Neural cell (in vitro differentiated cells): ENCODE data around the gene ATP2A2. TPM values are rescaled to one million over a fixed set of nuclear protein-coding genes. Genes with fewer than 3 reads are reported as not detected.

ENCODE experiments used
- H2AFZ ChIP-seq: fragments of 200-600, 300-800 bp; sonication (generic), shearing (Covaris generic); 2 replicates; pipeline ENCODE4 v1.6.0; 2014; ENCODE audit warnings: low read depth, mild to moderate bottlenecking, antibody characterized with exemption, low read length, moderate library complexity
- H3F3A ChIP-seq: fragments of 200-600 bp; shearing (Covaris generic); 2 replicates; pipeline ENCODE4 v1.6.1; 2016; ENCODE audit warnings: mild to moderate bottlenecking, moderate library complexity, mixed read lengths, antibody characterized with exemption, low read length; ENCODE audit not compliant: insufficient read depth, poor library complexity, severe bottlenecking
- H3K27ac ChIP-seq: fragments of 200-600, 300-800 bp; sonication (generic), shearing (Covaris generic); 2 replicates; pipeline ENCODE4 v1.5.1; 2014; ENCODE audit warnings: mild to moderate bottlenecking, low read length, moderate library complexity
- H3K27me3 ChIP-seq: fragments of 300-800, 200-600 bp; sonication (generic), shearing (Covaris generic); 2 replicates; pipeline ENCODE4 v1.6.0; 2014; ENCODE audit warnings: mild to moderate bottlenecking, low read depth, low read length, moderate library complexity; ENCODE audit not compliant: insufficient read depth
- H3K36me3 ChIP-seq: fragments of 300-800, 200-600 bp; sonication (generic), shearing (Covaris generic); 2 replicates; pipeline ENCODE4 v1.5.1; 2014; ENCODE audit warnings: mild to moderate bottlenecking, antibody characterized with exemption, low read length, moderate library complexity; ENCODE audit not compliant: insufficient read depth
- H3K4me2 ChIP-seq: fragments of 300-800, 200-600 bp; sonication (generic), shearing (Covaris generic); 2 replicates; pipeline ENCODE4 v1.6.0; 2014; ENCODE audit warnings: mild to moderate bottlenecking, low read length
- H3K4me3 ChIP-seq: fragments of 300-800, 200-600 bp; sonication (generic), shearing (Covaris generic); 2 replicates; pipeline ENCODE4 v1.5.1; 2014; ENCODE audit warnings: mild to moderate bottlenecking, low read length, moderate library complexity
- H3K79me2 ChIP-seq: fragments of 200-600 bp; shearing (Covaris generic); replicated peaks from 2 replicates; pipeline ENCODE4 v1.6.0; 2014; ENCODE audit warnings: mild to moderate bottlenecking, low read length, moderate library complexity; ENCODE audit not compliant: insufficient read depth
- H3K9ac ChIP-seq: fragments of 300-800, 200-600 bp; sonication (generic), shearing (Covaris generic); 2 replicates; pipeline ENCODE4 v1.6.1; 2016; ENCODE audit warnings: mild to moderate bottlenecking, low read length, mixed read lengths
- H3K9me2 ChIP-seq: fragments of 200-600 bp; shearing (Covaris generic); 2 replicates; pipeline ENCODE4 v1.6.1; 2016; ENCODE audit warnings: mild to moderate bottlenecking, low read length, mixed read lengths; ENCODE audit not compliant: insufficient read depth
- H3K9me3 ChIP-seq: fragments of 200-600, 300-800 bp; sonication (generic), shearing (Covaris generic); 2 replicates; pipeline ENCODE4 v1.6.1; 2016; ENCODE audit warnings: mild to moderate bottlenecking, mixed run types, low read length, moderate library complexity, mixed read lengths
- H4K20me1 ChIP-seq: fragments of 200-600 bp; shearing (Covaris generic); 2 replicates; pipeline ENCODE4 v1.6.1; 2016; ENCODE audit warnings: mild to moderate bottlenecking, mixed run types; ENCODE audit not compliant: insufficient read depth
- CTCF ChIP-seq: fragments of 450-650 bp; IDR thresholded peaks from 2 replicates; pipeline ENCODE4 v1.5.1; 2014; ENCODE audit warnings: antibody characterized with exemption, mild to moderate bottlenecking, moderate library complexity; ENCODE audit not compliant: poor library complexity, severe bottlenecking
- EP300 ChIP-seq: fragments of 450-650 bp; conservative IDR thresholded peaks from 2 replicates; pipeline ENCODE4 v1.6.1; 2014; ENCODE audit warnings: antibody characterized with exemption, mild to moderate bottlenecking, moderate library complexity; ENCODE audit not compliant: poor library complexity, severe bottlenecking
- EZH2 ChIP-seq: fragments of 200-600, 300-800 bp; shearing (Covaris generic), sonication (generic); IDR thresholded peaks from 2 replicates; pipeline ENCODE4 v1.6.1; 2014; ENCODE audit warnings: antibody characterized with exemption, low read length, borderline replicate concordance, mild to moderate bottlenecking; ENCODE audit not compliant: insufficient read depth, poor library complexity, severe bottlenecking
- MXI1 ChIP-seq: fragments of 450-650 bp; conservative IDR thresholded peaks from 2 replicates; pipeline ENCODE4 v1.6.1; 2014; ENCODE audit warnings: antibody characterized with exemption, mild to moderate bottlenecking; ENCODE audit not compliant: poor library complexity, severe bottlenecking
- POLR2AphosphoS5 ChIP-seq: IDR thresholded peaks from 2 replicates; pipeline ENCODE4 v1.6.1; 2012
- RAD21 ChIP-seq: fragments of 450-650 bp; conservative IDR thresholded peaks from 2 replicates; pipeline ENCODE4 v1.6.1; 2014; ENCODE audit warnings: antibody characterized with exemption, mild to moderate bottlenecking, moderate library complexity
- REST ChIP-seq: IDR thresholded peaks from 2 replicates; pipeline ENCODE4 v1.6.1; 2012; ENCODE audit warnings: borderline replicate concordance
- SMC3 ChIP-seq: fragments of 450-650 bp; conservative IDR thresholded peaks from 2 replicates; pipeline ENCODE4 v1.6.1; 2014; ENCODE audit warnings: antibody characterized with exemption, mild to moderate bottlenecking, moderate library complexity; ENCODE audit not compliant: poor library complexity
- TAF1 ChIP-seq: IDR thresholded peaks from 2 replicates; pipeline ENCODE4 v1.6.1; 2012; ENCODE audit warnings: low read depth
- polyA plus RNA-seq: library from polyadenylated mRNA; depleted of rRNA; stranded (reverse); fragments of >200 nt; gene quantifications from 2 replicates; pipeline ENCODE4 v1.2.3, GENCODE V29; 2014

Gene ATP2A2
- polyA plus RNA-seq, 1 donor from 2014 or later, result 49.0 TPM

GRCh38 chr12:110345963-110346362 lies 64.9 kb downstream of the ATP2A2 start:
- H3F3A ChIP-seq, result no peaks in the 10 kb centered on the region
- no peak overlapping the region for H3K9ac ChIP-seq
- H3K36me3 ChIP-seq, result peaks cover 6% of the 10 kb centered on the region
- H3K9me2 ChIP-seq, result no peaks in the 10 kb centered on the region
- H3K79me2 ChIP-seq, result no peaks in the 10 kb centered on the region
- H2AFZ ChIP-seq, result no peak overlapping the region
- H3K27me3 ChIP-seq, result no peaks in the 10 kb centered on the region
- H4K20me1 ChIP-seq, result no peaks in the 10 kb centered on the region
- no peaks in the 10 kb centered on the region for H3K9me3 ChIP-seq
- no peak overlapping the region for H3K4me3 ChIP-seq
- H3K27ac ChIP-seq, result no peak overlapping the region
- no peak overlapping the region for H3K4me2 ChIP-seq
- TF ChIP-seq CTCF (no peak), REST (no peak), POLR2AphosphoS5 (no peak), EZH2 (no peak), EP300 (no peak), SMC3 (no peak), MXI1 (no peak), RAD21 (no peak), TAF1 (no peak)

GRCh38 chr12:110347767-110348166 lies 66.7 kb downstream of the ATP2A2 start:
- Histone ChIP-seq H3K79me2 (no peaks in the 10 kb centered on the region), H4K20me1 (no peaks in the 10 kb centered on the region), H3K9ac (no peak overlapping the region), H3K9me3 (no peaks in the 10 kb centered on the region), H3K9me2 (no peaks in the 10 kb centered on the region), H2AFZ (no peak overlapping the region), H3F3A (no peaks in the 10 kb centered on the region), H3K4me2 (no peak overlapping the region), H3K4me3 (no peak overlapping the region), H3K27ac (no peak overlapping the region), H3K27me3 (no peaks in the 10 kb centered on the region), H3K36me3 (peaks cover 6% of the 10 kb centered on the region)
- TF ChIP-seq EZH2, result no peak
- TF ChIP-seq EP300, result no peak
- TF ChIP-seq SMC3, result no peak
- TF ChIP-seq REST, result no peak
